Endothelial cell of umbilical vein (primary cell): ENCODE data around the gene OTUB1.

Source experiments
- EZH2 ChIP-seq: IDR thresholded peaks from 2 replicates; pipeline ENCODE4 v1.6.1; 2012; ENCODE audit warnings: borderline replicate concordance, low read depth, mild to moderate bottlenecking, moderate library complexity, low read length, inconsistent platforms; ENCODE audit not compliant: severe bottlenecking
- FOS ChIP-seq: IDR thresholded peaks from 2 replicates; pipeline ENCODE4 v1.6.1; 2011; ENCODE audit warnings: mild to moderate bottlenecking, low read length, moderate library complexity, borderline replicate concordance; ENCODE audit not compliant: insufficient read depth
- GATA2 ChIP-seq: IDR thresholded peaks from 2 replicates; pipeline ENCODE4 v1.7.0; 2011; ENCODE audit warnings: low read depth, mild to moderate bottlenecking, moderate library complexity, mixed read lengths, low read length; ENCODE audit not compliant: insufficient read length, insufficient read depth
- JUN ChIP-seq: IDR thresholded peaks from 2 replicates; pipeline ENCODE4 v1.6.1; 2011; ENCODE audit warnings: borderline replicate concordance, low read depth; ENCODE audit not compliant: insufficient read length, insufficient read depth
- MYC ChIP-seq: IDR thresholded peaks from one replicate; pipeline ENCODE4 v1.6.1; 2011; ENCODE audit warnings: mild to moderate bottlenecking, low read depth, low read length
- POLR2A ChIP-seq: IDR thresholded peaks from 2 replicates; pipeline ENCODE4 v1.6.1; 2012; ENCODE audit warnings: low read depth, mild to moderate bottlenecking, control low read depth, low read length
- POLR2AphosphoS5 ChIP-seq: IDR thresholded peaks from 2 replicates; pipeline ENCODE4 v1.6.1; 2012; ENCODE audit warnings: low read depth, mild to moderate bottlenecking, control low read depth, low read length, moderate library complexity; ENCODE audit not compliant: insufficient read depth
- TF ChIP-seq, protein P1 (sequence below), 2 donors: IDR thresholded peaks; 1 replicate in 1 of 2; 2 replicates in 1 of 2; pipeline ENCODE4 v1.5.1; 2011; ENCODE audit warnings: low read length in 2 of 2, mild to moderate bottlenecking in 2 of 2, moderate library complexity in 2 of 2, control low read depth in 1 of 2, inconsistent platforms in 1 of 2, low read depth in 1 of 2; ENCODE audit not compliant: insufficient read depth in 1 of 2; ENCODE audit errors: extremely low read depth in 1 of 2
- TF ChIP-seq, protein P2 (sequence below): IDR thresholded peaks from 2 replicates; pipeline ENCODE4 v1.6.1; 2011; ENCODE audit not compliant: insufficient read depth, insufficient read length

DNA sequence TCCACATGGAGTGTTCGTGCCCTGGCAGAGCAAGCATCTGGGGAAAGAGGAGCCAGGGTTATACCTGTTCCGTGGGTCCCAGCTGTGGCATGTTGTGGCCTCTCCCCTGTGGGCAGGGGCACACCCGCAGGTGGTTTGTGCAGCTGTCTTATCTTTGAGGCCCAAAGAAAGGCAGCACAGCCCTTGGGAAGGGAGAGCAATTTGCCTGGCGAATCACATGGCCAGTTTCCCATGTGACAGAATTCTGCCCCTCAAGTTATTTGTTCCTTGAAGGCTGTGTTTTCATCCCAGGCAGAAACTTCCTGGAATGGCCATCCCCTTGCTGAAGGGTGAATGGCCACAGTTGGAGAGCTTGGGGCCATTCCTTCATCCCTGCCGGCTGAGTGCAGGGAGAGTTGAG, 28.2 kb upstream of the OTUB1 start:
- TF ChIP-seq, protein P1, sequence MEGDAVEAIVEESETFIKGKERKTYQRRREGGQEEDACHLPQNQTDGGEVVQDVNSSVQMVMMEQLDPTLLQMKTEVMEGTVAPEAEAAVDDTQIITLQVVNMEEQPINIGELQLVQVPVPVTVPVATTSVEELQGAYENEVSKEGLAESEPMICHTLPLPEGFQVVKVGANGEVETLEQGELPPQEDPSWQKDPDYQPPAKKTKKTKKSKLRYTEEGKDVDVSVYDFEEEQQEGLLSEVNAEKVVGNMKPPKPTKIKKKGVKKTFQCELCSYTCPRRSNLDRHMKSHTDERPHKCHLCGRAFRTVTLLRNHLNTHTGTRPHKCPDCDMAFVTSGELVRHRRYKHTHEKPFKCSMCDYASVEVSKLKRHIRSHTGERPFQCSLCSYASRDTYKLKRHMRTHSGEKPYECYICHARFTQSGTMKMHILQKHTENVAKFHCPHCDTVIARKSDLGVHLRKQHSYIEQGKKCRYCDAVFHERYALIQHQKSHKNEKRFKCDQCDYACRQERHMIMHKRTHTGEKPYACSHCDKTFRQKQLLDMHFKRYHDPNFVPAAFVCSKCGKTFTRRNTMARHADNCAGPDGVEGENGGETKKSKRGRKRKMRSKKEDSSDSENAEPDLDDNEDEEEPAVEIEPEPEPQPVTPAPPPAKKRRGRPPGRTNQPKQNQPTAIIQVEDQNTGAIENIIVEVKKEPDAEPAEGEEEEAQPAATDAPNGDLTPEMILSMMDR (IDR thresholded peaks at IDR 0.05; ENCODE audit: extremely low read depth in 1 of 2, insufficient read depth in 1 of 2, low read depth in 1 of 2, low read length in 2 of 2): no peak
- TF ChIP-seq FOS: no peak
- TF ChIP-seq POLR2AphosphoS5: no peak
- no peak for TF ChIP-seq POLR2A
- TF ChIP-seq, protein P2, sequence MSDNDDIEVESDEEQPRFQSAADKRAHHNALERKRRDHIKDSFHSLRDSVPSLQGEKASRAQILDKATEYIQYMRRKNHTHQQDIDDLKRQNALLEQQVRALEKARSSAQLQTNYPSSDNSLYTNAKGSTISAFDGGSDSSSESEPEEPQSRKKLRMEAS: no peak
- TF ChIP-seq JUN: no peak
- no peak for TF ChIP-seq EZH2
- no peak for TF ChIP-seq GATA2
- TF ChIP-seq MYC: no peak
